ENCODE measurements around the gene CTSH.
A peak's percentile ranks its signal among the peaks of the same experiment; 100 is the strongest.

DNA sequence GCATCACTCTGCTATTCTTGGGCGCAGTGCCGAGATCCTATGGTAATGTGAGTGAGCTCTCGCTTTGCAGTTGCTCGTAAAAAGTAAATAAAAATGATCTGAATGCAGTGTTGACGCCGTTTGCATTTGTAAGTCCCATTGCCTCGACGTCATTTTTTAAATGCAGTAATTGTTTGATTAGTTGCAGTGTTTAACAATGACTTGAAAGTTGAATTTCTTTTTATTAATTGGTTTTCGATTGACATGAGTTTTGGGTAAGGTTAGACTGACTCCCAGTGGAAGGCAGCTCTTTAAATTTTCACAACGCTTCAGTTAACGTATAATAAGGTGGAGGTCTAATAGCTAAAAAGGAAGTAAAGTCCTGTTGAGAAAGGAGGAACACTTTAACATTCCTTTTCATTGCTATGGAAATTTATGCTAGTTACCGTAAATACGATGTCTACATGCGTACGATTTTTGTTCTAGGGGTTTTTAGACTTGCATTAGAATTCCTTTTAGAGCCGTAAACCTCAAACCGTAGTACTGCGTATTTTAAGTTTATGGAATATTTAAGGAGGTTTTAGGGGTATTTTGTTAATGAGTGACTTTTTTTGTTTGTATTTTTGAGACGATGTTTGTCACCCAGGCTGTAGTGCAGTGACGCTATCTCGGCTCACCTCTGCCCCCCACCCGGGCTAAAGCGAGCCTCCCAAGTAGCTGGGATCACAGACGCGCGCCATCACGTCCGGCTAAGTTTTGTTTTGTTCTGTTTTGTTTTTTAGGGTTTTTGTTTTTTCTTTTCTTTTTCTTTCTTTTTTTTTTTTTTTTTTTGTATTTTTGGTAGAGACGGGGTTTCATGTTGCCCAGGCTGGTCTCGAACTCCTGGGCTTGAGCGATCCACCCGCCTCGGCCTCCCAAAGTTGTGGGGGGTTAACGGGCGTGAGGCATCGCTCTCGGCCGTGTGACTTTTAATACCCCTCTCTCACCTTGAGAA, 70.8 kb downstream of the CTSH start:
- TF ChIP-seq EZH2 (IDR thresholded peaks at IDR 0.05; ENCODE audit: low read length) = no peak
- TF ChIP-seq, protein P1, sequence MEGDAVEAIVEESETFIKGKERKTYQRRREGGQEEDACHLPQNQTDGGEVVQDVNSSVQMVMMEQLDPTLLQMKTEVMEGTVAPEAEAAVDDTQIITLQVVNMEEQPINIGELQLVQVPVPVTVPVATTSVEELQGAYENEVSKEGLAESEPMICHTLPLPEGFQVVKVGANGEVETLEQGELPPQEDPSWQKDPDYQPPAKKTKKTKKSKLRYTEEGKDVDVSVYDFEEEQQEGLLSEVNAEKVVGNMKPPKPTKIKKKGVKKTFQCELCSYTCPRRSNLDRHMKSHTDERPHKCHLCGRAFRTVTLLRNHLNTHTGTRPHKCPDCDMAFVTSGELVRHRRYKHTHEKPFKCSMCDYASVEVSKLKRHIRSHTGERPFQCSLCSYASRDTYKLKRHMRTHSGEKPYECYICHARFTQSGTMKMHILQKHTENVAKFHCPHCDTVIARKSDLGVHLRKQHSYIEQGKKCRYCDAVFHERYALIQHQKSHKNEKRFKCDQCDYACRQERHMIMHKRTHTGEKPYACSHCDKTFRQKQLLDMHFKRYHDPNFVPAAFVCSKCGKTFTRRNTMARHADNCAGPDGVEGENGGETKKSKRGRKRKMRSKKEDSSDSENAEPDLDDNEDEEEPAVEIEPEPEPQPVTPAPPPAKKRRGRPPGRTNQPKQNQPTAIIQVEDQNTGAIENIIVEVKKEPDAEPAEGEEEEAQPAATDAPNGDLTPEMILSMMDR (optimal IDR thresholded peaks at IDR 0.05 in 1 of 3, IDR thresholded peaks at IDR 0.05 in 1 of 3, conservative IDR thresholded peaks at IDR 0.05 in 1 of 3; ENCODE audit: extremely low read depth in 1 of 3, insufficient read depth in 2 of 3, low read length in 3 of 3) = peak in 1 of 3 experiments; percentile 6

Data from keratinocyte (primary cell).